Neural cell (in vitro differentiated cells): Measurements from ENCODE around the gene ELMO1.

ENCODE experiments used
- EP300 ChIP-seq: fragments of 450-650 bp; conservative IDR thresholded peaks from 2 replicates; pipeline ENCODE4 v1.6.1; 2014; ENCODE audit warnings: antibody characterized with exemption, mild to moderate bottlenecking, moderate library complexity; ENCODE audit not compliant: poor library complexity, severe bottlenecking
- EZH2 ChIP-seq: fragments of 200-600, 300-800 bp; shearing (Covaris generic), sonication (generic); IDR thresholded peaks from 2 replicates; pipeline ENCODE4 v1.6.1; 2014; ENCODE audit warnings: antibody characterized with exemption, low read length, borderline replicate concordance, mild to moderate bottlenecking; ENCODE audit not compliant: insufficient read depth, poor library complexity, severe bottlenecking
- POLR2AphosphoS5 ChIP-seq: IDR thresholded peaks from 2 replicates; pipeline ENCODE4 v1.6.1; 2012
- TAF1 ChIP-seq: IDR thresholded peaks from 2 replicates; pipeline ENCODE4 v1.6.1; 2012; ENCODE audit warnings: low read depth
- TF ChIP-seq, protein P1 (sequence below): fragments of 450-650 bp; IDR thresholded peaks from 2 replicates; pipeline ENCODE4 v1.5.1; 2014; ENCODE audit warnings: antibody characterized with exemption, mild to moderate bottlenecking, moderate library complexity; ENCODE audit not compliant: poor library complexity, severe bottlenecking
- TF ChIP-seq, protein P2 (sequence below): IDR thresholded peaks from 2 replicates; pipeline ENCODE4 v1.6.1; 2012; ENCODE audit warnings: borderline replicate concordance

DNA sequence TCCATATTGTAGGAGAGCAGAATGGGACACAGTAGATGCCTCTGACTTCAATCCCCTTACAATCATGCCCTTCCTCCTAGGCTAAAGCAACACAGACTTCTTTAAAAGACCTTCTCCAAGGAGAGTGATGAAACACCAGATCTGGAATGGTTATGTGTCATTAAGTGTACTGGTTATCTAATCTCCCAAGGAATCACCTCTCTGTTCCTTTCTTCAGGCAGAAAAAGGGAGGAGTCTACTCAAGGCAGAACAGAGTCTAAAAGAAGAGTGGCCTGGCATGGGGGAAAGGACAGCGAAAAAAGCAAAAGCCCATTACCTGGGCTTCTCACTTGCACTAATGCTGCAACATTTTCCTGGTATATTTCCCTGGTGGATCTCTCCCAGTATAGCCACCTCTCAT, 2.9 kb downstream of the ELMO1 start:
- no peak for TF ChIP-seq POLR2AphosphoS5
- TF ChIP-seq, protein P1, sequence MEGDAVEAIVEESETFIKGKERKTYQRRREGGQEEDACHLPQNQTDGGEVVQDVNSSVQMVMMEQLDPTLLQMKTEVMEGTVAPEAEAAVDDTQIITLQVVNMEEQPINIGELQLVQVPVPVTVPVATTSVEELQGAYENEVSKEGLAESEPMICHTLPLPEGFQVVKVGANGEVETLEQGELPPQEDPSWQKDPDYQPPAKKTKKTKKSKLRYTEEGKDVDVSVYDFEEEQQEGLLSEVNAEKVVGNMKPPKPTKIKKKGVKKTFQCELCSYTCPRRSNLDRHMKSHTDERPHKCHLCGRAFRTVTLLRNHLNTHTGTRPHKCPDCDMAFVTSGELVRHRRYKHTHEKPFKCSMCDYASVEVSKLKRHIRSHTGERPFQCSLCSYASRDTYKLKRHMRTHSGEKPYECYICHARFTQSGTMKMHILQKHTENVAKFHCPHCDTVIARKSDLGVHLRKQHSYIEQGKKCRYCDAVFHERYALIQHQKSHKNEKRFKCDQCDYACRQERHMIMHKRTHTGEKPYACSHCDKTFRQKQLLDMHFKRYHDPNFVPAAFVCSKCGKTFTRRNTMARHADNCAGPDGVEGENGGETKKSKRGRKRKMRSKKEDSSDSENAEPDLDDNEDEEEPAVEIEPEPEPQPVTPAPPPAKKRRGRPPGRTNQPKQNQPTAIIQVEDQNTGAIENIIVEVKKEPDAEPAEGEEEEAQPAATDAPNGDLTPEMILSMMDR, result no peak
- no peak for TF ChIP-seq EP300
- TF ChIP-seq, protein P2, sequence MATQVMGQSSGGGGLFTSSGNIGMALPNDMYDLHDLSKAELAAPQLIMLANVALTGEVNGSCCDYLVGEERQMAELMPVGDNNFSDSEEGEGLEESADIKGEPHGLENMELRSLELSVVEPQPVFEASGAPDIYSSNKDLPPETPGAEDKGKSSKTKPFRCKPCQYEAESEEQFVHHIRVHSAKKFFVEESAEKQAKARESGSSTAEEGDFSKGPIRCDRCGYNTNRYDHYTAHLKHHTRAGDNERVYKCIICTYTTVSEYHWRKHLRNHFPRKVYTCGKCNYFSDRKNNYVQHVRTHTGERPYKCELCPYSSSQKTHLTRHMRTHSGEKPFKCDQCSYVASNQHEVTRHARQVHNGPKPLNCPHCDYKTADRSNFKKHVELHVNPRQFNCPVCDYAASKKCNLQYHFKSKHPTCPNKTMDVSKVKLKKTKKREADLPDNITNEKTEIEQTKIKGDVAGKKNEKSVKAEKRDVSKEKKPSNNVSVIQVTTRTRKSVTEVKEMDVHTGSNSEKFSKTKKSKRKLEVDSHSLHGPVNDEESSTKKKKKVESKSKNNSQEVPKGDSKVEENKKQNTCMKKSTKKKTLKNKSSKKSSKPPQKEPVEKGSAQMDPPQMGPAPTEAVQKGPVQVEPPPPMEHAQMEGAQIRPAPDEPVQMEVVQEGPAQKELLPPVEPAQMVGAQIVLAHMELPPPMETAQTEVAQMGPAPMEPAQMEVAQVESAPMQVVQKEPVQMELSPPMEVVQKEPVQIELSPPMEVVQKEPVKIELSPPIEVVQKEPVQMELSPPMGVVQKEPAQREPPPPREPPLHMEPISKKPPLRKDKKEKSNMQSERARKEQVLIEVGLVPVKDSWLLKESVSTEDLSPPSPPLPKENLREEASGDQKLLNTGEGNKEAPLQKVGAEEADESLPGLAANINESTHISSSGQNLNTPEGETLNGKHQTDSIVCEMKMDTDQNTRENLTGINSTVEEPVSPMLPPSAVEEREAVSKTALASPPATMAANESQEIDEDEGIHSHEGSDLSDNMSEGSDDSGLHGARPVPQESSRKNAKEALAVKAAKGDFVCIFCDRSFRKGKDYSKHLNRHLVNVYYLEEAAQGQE, result no peak
- no peak for TF ChIP-seq EZH2
- no peak for TF ChIP-seq TAF1
